K562 (cell line): ENCODE measurements around the gene IPP. TPM values are rescaled to one million over a fixed set of nuclear protein-coding genes. Genes with fewer than 3 reads are reported as not detected.

ENCODE experiments used
- ATF7 ChIP-seq: fragments of 450-650 bp; IDR thresholded peaks from 2 replicates; pipeline ENCODE4 v1.7.1; 2014; ENCODE audit warnings: mild to moderate bottlenecking, moderate library complexity
- ESRRA ChIP-seq: fragments of 450-650 bp; IDR thresholded peaks from 2 replicates; pipeline ENCODE4 v1.6.1; 2014; ENCODE audit warnings: low read depth, mild to moderate bottlenecking, moderate library complexity, borderline replicate concordance
- FOXM1 ChIP-seq, 2 experiments: fragments of 450-650 bp in 1 of 2; sonication (generic) in 1 of 2; formaldehyde crosslinking in 1 of 2; IDR thresholded peaks; 2 replicates each; pipeline versions ENCODE4 v1.6.1 to v1.9.0; 2017 to 2022; ENCODE audit warnings: low read depth in 2 of 2, mild to moderate bottlenecking in 2 of 2, missing genetic modification reagents in 1 of 2, moderate library complexity in 1 of 2
- IRF2 ChIP-seq: sonication (generic); formaldehyde crosslinking; IDR thresholded peaks from 2 replicates; pipeline ENCODE4 v1.8.1; 2022; ENCODE audit warnings: mild to moderate bottlenecking, missing genetic modification reagents
- POLR2B ChIP-seq: fragments of 450-650 bp; IDR thresholded peaks from 2 replicates; pipeline ENCODE4 v1.6.1; 2018; ENCODE audit warnings: low read depth; ENCODE audit not compliant: partially characterized antibody
- RAD51 ChIP-seq: fragments of 450-650 bp; IDR thresholded peaks from 2 replicates; pipeline ENCODE4 v1.7.1; 2016; ENCODE audit warnings: low read depth, mild to moderate bottlenecking, borderline replicate concordance
- SUPT5H ChIP-seq: fragments of 450-650 bp; IDR thresholded peaks from 2 replicates; pipeline ENCODE4 v1.6.1; 2016
- ZNF174 ChIP-seq: fragments of 250-450 bp; sonication (Bioruptor Pico); IDR thresholded peaks from 2 replicates; pipeline ENCODE4 v1.4.0; 2020; ENCODE audit warnings: mild to moderate bottlenecking
- polyA plus RNA-seq, 8 experiments: library from polyadenylated mRNA; depleted of rRNA in 4 of 8; stranded (reverse) in 5 of 8; unstranded in 3 of 8; fragments of >200 nt; fragmentation: Nextera tagmentation in 2 of 8; fragmentation: Illumina TruSeq in 1 of 8; extraction: Ambion mirVana in 2 of 8; extraction: Trizol in 1 of 8; gene quantifications; 2 replicates each; pipeline versions ENCODE4 v1.2.1 to v1.2.3, GENCODE V29; 2011 to 2014; ENCODE audit warnings: inconsistent platforms in 1 of 8, missing spikeins in 1 of 8
- total RNA-seq, 7 experiments: library from RNA; depleted of rRNA in 6 of 7; stranded (reverse); fragments of >200 nt in 6 of 7; fragmentation: Illumina TruSeq in 2 of 7; extraction: Trizol in 2 of 7; gene quantifications; 2 replicates each; pipeline versions ENCODE4 v1.2.1 to v1.2.3, GENCODE V29; 2011 to 2021; ENCODE audit warnings: low replicate concordance in 1 of 7
- TF ChIP-seq, protein P1 (sequence below), 2 experiments: fragments of 450-650 bp in 1 of 2; sonication (generic) in 1 of 2; formaldehyde crosslinking in 1 of 2; IDR thresholded peaks; 2 replicates each; pipeline versions ENCODE4 v1.7.1 to v1.9.0; 2016 to 2022; ENCODE audit warnings: inconsistent platforms in 1 of 2, mild to moderate bottlenecking in 1 of 2, missing genetic modification reagents in 1 of 2
- TF ChIP-seq, protein P2 (sequence below): sonication (generic); formaldehyde crosslinking; IDR thresholded peaks from 2 replicates; pipeline ENCODE4 v1.8.0; 2022; ENCODE audit warnings: mild to moderate bottlenecking, missing genetic modification reagents, borderline replicate concordance
- TF ChIP-seq, protein P3 (sequence below): fragments of 250-450 bp; sonication (Bioruptor Pico); IDR thresholded peaks from 2 replicates; pipeline ENCODE4 v1.8.0; 2022; ENCODE audit warnings: moderate library complexity, mild to moderate bottlenecking, inconsistent platforms

Gene IPP
- total and polyA plus RNA-seq, 9 of the 15 experiments (the other 6 are each of a cell fraction or from before 2014, with no cell fraction given) = 6.9 to 15.1 (median 9.7) TPM

DNA sequence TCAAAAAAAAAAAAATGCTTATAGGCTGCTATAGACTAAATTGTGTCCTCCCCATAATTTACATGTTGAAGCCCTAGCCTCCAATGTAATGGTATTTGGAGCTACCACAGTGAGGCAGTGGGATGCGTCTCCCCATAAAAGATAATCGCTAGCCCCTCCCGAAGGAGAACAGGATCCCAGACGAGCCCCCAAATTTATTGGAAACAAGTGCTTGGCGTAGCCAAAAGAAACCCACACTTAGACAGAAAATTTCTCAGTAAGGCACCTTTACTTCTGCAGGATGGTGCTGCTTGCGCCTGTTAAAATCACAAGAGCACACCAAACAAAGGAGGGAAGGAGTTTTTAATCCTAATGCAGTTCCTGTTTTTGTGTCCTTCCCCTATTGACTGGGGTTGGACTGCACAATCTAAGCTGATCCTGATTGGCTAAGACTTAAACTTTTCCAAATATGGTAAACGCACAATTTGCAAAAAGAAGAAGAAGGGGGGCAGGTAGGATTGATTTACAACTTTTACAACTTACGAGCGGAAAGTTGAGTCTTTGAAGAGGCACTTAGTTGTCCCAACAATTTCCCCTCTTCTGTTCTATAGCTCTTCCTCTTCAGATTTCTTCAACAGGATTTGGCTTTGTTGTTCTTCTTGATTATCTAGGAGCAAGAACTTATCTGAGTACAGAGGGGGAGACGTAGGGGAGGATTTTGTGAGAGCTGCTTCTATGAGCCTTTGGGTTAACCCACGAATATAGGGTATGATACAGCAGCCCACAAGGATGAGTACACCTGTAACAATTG, 3.0 kb upstream of the IPP start (continued):
- TF ChIP-seq, protein P1, sequence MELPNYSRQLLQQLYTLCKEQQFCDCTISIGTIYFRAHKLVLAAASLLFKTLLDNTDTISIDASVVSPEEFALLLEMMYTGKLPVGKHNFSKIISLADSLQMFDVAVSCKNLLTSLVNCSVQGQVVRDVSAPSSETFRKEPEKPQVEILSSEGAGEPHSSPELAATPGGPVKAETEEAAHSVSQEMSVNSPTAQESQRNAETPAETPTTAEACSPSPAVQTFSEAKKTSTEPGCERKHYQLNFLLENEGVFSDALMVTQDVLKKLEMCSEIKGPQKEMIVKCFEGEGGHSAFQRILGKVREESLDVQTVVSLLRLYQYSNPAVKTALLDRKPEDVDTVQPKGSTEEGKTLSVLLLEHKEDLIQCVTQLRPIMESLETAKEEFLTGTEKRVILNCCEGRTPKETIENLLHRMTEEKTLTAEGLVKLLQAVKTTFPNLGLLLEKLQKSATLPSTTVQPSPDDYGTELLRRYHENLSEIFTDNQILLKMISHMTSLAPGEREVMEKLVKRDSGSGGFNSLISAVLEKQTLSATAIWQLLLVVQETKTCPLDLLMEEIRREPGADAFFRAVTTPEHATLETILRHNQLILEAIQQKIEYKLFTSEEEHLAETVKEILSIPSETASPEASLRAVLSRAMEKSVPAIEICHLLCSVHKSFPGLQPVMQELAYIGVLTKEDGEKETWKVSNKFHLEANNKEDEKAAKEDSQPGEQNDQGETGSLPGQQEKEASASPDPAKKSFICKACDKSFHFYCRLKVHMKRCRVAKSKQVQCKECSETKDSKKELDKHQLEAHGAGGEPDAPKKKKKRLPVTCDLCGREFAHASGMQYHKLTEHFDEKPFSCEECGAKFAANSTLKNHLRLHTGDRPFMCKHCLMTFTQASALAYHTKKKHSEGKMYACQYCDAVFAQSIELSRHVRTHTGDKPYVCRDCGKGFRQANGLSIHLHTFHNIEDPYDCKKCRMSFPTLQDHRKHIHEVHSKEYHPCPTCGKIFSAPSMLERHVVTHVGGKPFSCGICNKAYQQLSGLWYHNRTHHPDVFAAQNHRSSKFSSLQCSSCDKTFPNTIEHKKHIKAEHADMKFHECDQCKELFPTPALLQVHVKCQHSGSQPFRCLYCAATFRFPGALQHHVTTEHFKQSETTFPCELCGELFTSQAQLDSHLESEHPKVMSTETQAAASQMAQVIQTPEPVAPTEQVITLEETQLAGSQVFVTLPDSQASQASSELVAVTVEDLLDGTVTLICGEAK (IDR thresholded peaks at IDR 0.05) = no peak
- TF ChIP-seq, protein P1 (CRISPR knock-in tag; IDR thresholded peaks at IDR 0.05) = no peak
- TF ChIP-seq, protein P2, sequence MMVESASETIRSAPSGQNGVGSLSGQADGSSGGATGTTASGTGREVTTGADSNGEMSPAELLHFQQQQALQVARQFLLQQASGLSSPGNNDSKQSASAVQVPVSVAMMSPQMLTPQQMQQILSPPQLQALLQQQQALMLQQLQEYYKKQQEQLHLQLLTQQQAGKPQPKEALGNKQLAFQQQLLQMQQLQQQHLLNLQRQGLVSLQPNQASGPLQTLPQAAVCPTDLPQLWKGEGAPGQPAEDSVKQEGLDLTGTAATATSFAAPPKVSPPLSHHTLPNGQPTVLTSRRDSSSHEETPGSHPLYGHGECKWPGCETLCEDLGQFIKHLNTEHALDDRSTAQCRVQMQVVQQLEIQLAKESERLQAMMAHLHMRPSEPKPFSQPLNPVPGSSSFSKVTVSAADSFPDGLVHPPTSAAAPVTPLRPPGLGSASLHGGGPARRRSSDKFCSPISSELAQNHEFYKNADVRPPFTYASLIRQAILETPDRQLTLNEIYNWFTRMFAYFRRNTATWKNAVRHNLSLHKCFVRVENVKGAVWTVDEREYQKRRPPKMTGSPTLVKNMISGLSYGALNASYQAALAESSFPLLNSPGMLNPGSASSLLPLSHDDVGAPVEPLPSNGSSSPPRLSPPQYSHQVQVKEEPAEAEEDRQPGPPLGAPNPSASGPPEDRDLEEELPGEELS (CRISPR knock-in tag) = no peak
- TF ChIP-seq ZNF174 = no peak
- TF ChIP-seq RAD51 = no peak
- peak; percentile 82; the same call in 1 of the 2 replicates for TF ChIP-seq FOXM1 (IDR thresholded peaks at IDR 0.05; ENCODE audit: low read depth)
- TF ChIP-seq FOXM1 (CRISPR knock-in tag; IDR thresholded peaks at IDR 0.05; ENCODE audit: low read depth) = no peak
- TF ChIP-seq POLR2B = peak; percentile 83
- peak; percentile 62 for TF ChIP-seq SUPT5H
- TF ChIP-seq IRF2 (CRISPR knock-in tag) = no peak
- TF ChIP-seq, protein P3, sequence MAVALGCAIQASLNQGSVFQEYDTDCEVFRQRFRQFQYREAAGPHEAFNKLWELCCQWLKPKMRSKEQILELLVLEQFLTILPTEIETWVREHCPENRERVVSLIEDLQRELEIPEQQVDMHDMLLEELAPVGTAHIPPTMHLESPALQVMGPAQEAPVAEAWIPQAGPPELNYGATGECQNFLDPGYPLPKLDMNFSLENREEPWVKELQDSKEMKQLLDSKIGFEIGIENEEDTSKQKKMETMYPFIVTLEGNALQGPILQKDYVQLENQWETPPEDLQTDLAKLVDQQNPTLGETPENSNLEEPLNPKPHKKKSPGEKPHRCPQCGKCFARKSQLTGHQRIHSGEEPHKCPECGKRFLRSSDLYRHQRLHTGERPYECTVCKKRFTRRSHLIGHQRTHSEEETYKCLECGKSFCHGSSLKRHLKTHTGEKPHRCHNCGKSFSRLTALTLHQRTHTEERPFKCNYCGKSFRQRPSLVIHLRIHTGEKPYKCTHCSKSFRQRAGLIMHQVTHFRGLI (CRISPR knock-in tag) = 0 out of 2 replicates have a peak, but pooled peaks have one; percentile 4
- TF ChIP-seq ATF7 = peak; percentile 60; the same call in 1 of the 2 replicates
- TF ChIP-seq ESRRA = no peak
